Immature natural killer cell (primary cell): ENCODE results near the gene S100A16. TPM values are rescaled to one million over a fixed set of nuclear protein-coding genes. Genes with fewer than 3 reads are reported as not detected.
"Not testable (repeated sequence)": the region's sequence is repeated elsewhere in the genome, so short reads cannot be mapped to it uniquely, and the experiment has no call there.

Experiments used
- DNase-seq, 3 donors: peaks; one replicate each; pipeline ENCODE4 v3.0.0; 2022; ENCODE audit warnings: mixed read lengths in 1 of 3
- H3K27ac Mint-ChIP-seq, 6 donors: one replicate each; pipeline ENCODE4 v1.8.0; 2020; ENCODE audit warnings: mixed read lengths in 6 of 6, mild to moderate bottlenecking in 5 of 6, inconsistent platforms in 4 of 6, moderate library complexity in 3 of 6
- H3K27me3 Mint-ChIP-seq, 3 donors: one replicate each; pipeline ENCODE4 v1.8.0; 2020 to 2021; ENCODE audit warnings: low read depth in 3 of 3, mild to moderate bottlenecking in 3 of 3, mixed read lengths in 3 of 3, moderate library complexity in 3 of 3, inconsistent platforms in 1 of 3
- H3K36me3 Mint-ChIP-seq, 3 donors: one replicate each; pipeline ENCODE4 v1.8.0; 2020; ENCODE audit warnings: mixed read lengths in 3 of 3, inconsistent platforms in 2 of 3, mild to moderate bottlenecking in 2 of 3
- H3K4me1 Mint-ChIP-seq, 2 donors: one replicate each; pipeline ENCODE4 v1.8.0; 2020; ENCODE audit warnings: inconsistent platforms in 2 of 2, mild to moderate bottlenecking in 2 of 2, mixed read lengths in 2 of 2, moderate library complexity in 1 of 2
- H3K4me3 Mint-ChIP-seq, 5 donors: one replicate each; pipeline ENCODE4 v1.8.0; 2020; ENCODE audit warnings: mild to moderate bottlenecking in 5 of 5, mixed read lengths in 5 of 5, inconsistent platforms in 3 of 5, moderate library complexity in 3 of 5
- H3K9me3 Mint-ChIP-seq, 6 donors: one replicate each; pipeline ENCODE4 v1.8.0; 2020; ENCODE audit warnings: mild to moderate bottlenecking in 6 of 6, mixed read lengths in 6 of 6, inconsistent platforms in 4 of 6, moderate library complexity in 3 of 6
- polyA plus RNA-seq, 3 donors: library from polyadenylated mRNA; unstranded; fragments of 300-500 nt; fragmentation: Illumina TruSeq; gene quantifications; one replicate each; pipeline ENCODE4 v1.2.3, GENCODE V29; 2021

S100A16 gene
- polyA plus RNA-seq, 3 donors from 2014 or later, result not detected

- H3K27ac Mint-ChIP-seq, result peak overlapping the region; percentile 58 to 89 (median 82)
- H3K4me1 Mint-ChIP-seq, result peaks cover 45 to 64% of the 10 kb centered on the region in 2 donors
- no peak overlapping the region for H3K4me3 Mint-ChIP-seq
- H3K9me3 Mint-ChIP-seq, result no peaks in the 10 kb centered on the region
- peaks cover 15 to 30% (median 27%) of the 10 kb centered on the region in 3 donors for H3K36me3 Mint-ChIP-seq
- peaks cover 0 to 4% (median 2%) of the 10 kb centered on the region in 3 donors for H3K27me3 Mint-ChIP-seq
- DNase-seq, result no peak
These were observed 34.4 kb upstream of the S100A16 start for GRCh38 chr1:153647346-153647714.

- peak overlapping the region; percentile 58 to 89 (median 82) for H3K27ac Mint-ChIP-seq
- H3K9me3 Mint-ChIP-seq, result no peaks in the 10 kb centered on the region
- H3K4me3 Mint-ChIP-seq, result peak overlapping the region in 3 of 5 donors; percentile 31 to 59 (median 50)
- no peak for DNase-seq
- H3K36me3 Mint-ChIP-seq, result peaks cover 15 to 34% (median 27%) of the 10 kb centered on the region in 3 donors
- peaks cover 0 to 4% (median 2%) of the 10 kb centered on the region in 3 donors for H3K27me3 Mint-ChIP-seq
- H3K4me1 Mint-ChIP-seq, result peaks cover 46 to 70% of the 10 kb centered on the region in 2 donors
These were observed 33.9 kb upstream of the S100A16 start for GRCh38 chr1:153646672-153647345.

GRCh38 chr1:153643816-153644215 is 30.9 kb upstream of the S100A16 start:
- DNase-seq, result no peak
- peaks cover 49 to 73% of the 10 kb centered on the region in 2 donors for H3K4me1 Mint-ChIP-seq
- H3K27ac Mint-ChIP-seq, result peak overlapping the region in 5 of 6 donors; percentile 19 to 66 (median 59)
- no peak overlapping the region for H3K4me3 Mint-ChIP-seq
- H3K9me3 Mint-ChIP-seq, result no peaks in the 10 kb centered on the region
- H3K36me3 Mint-ChIP-seq, result peaks cover 15 to 40% (median 33%) of the 10 kb centered on the region in 3 donors
- H3K27me3 Mint-ChIP-seq, result peaks cover 0 to 7% (median 2%) of the 10 kb centered on the region in 3 donors

- Mint-ChIP-seq H3K4me3 (no peak overlapping the region), H3K4me1 (peaks cover 49 to 72% of the 10 kb centered on the region in 2 donors), H3K9me3 (no peaks in the 10 kb centered on the region), H3K27ac (peak overlapping the region in 2 of 6 donors; percentile 26 to 63), H3K36me3 (peaks cover 15 to 40% (median 33%) of the 10 kb centered on the region in 3 donors), H3K27me3 (peaks cover 0 to 7% (median 0%) of the 10 kb centered on the region in 3 donors)
- DNase-seq, result no peak
These were observed 30.2 kb upstream of the S100A16 start for GRCh38 chr1:153643100-153643499.

- Mint-ChIP-seq H3K27me3 (peaks cover 0 to 5% (median 0%) of the 10 kb centered on the region in 3 donors), H3K4me3 (no peak overlapping the region), H3K4me1 (peaks cover 48 to 71% of the 10 kb centered on the region in 2 donors), H3K36me3 (peaks cover 16 to 46% (median 38%) of the 10 kb centered on the region in 3 donors), H3K27ac (peak overlapping the region in 1 of 6 donors; percentile 31), H3K9me3 (no peaks in the 10 kb centered on the region)
- no peak for DNase-seq
These were observed 29.2 kb upstream of the S100A16 start for GRCh38 chr1:153642161-153642560.

- Mint-ChIP-seq H3K27ac (peak overlapping the region in 1 of 6 donors; percentile 40), H3K9me3 (no peaks in the 10 kb centered on the region), H3K4me1 (peaks cover 46 to 69% of the 10 kb centered on the region in 2 donors), H3K4me3 (no peak overlapping the region), H3K27me3 (peaks cover 0 to 5% (median 0%) of the 10 kb centered on the region in 3 donors), H3K36me3 (peaks cover 21 to 45% (median 41%) of the 10 kb centered on the region in 3 donors)
- DNase-seq, result no peak
These were observed 27.9 kb upstream of the S100A16 start for GRCh38 chr1:153640861-153641260.

- not testable (repeated sequence) for H3K27me3 Mint-ChIP-seq, H3K27ac Mint-ChIP-seq, DNase-seq, H3K9me3 Mint-ChIP-seq, H3K4me3 Mint-ChIP-seq
- H3K36me3 Mint-ChIP-seq, result peaks cover 21 to 39% (median 35%) of the 10 kb centered on the region in 3 donors
- H3K4me1 Mint-ChIP-seq, result peaks cover 45 to 68% of the 10 kb centered on the region in 2 donors
These were observed 27.3 kb upstream of the S100A16 start for GRCh38 chr1:153640213-153640612.

- DNase-seq, result no peak
- peaks cover 0 to 5% (median 3%) of the 10 kb centered on the region in 3 donors for H3K27me3 Mint-ChIP-seq
- H3K9me3 Mint-ChIP-seq, result no peaks in the 10 kb centered on the region
- no peak overlapping the region for H3K4me3 Mint-ChIP-seq
- no peak overlapping the region for H3K27ac Mint-ChIP-seq
- H3K36me3 Mint-ChIP-seq, result peaks cover 18 to 33% (median 28%) of the 10 kb centered on the region in 3 donors
- H3K4me1 Mint-ChIP-seq, result peaks cover 46 to 68% of the 10 kb centered on the region in 2 donors
These were observed 26.3 kb upstream of the S100A16 start for GRCh38 chr1:153639280-153639679.

- Mint-ChIP-seq H3K9me3 (no peaks in the 10 kb centered on the region), H3K4me3 (no peak overlapping the region), H3K4me1 (peaks cover 45 to 68% of the 10 kb centered on the region in 2 donors), H3K27me3 (peaks cover 4 to 11% (median 11%) of the 10 kb centered on the region in 3 donors), H3K36me3 (peaks cover 10 to 26% (median 21%) of the 10 kb centered on the region in 3 donors), H3K27ac (no peak overlapping the region)
- DNase-seq, result no peak
These were observed 25.3 kb upstream of the S100A16 start for GRCh38 chr1:153638261-153638660.

GRCh38 chr1:153636312-153636711 is 23.4 kb upstream of the S100A16 start:
- no peaks in the 10 kb centered on the region for H3K9me3 Mint-ChIP-seq
- peak overlapping the region in 3 of 5 donors; percentile 78 to 85 (median 81) for H3K4me3 Mint-ChIP-seq
- H3K4me1 Mint-ChIP-seq, result peaks cover 40 to 55% of the 10 kb centered on the region in 2 donors
- peaks cover 10 to 15% (median 14%) of the 10 kb centered on the region in 3 donors for H3K36me3 Mint-ChIP-seq
- H3K27ac Mint-ChIP-seq, result peak overlapping the region in 3 of 6 donors; percentile 34 to 88 (median 87)
- peaks cover 4 to 13% (median 7%) of the 10 kb centered on the region in 3 donors for H3K27me3 Mint-ChIP-seq
- DNase-seq, result no peak

- Mint-ChIP-seq H3K9me3 (no peaks in the 10 kb centered on the region), H3K4me1 (peaks cover 36 to 51% of the 10 kb centered on the region in 2 donors), H3K27ac (peak overlapping the region; percentile 34 to 88 (median 80)), H3K36me3 (peaks cover 10 to 11% (median 11%) of the 10 kb centered on the region in 3 donors), H3K27me3 (peaks cover 4 to 13% (median 7%) of the 10 kb centered on the region in 3 donors), H3K4me3 (peak overlapping the region; percentile 69 to 85 (median 78))
- DNase-seq, result no peak
These were observed 22.9 kb upstream of the S100A16 start for GRCh38 chr1:153635872-153636271.

GRCh38 chr1:153633754-153634665 is 21.1 kb upstream of the S100A16 start, which contains the start of gene CHTOP:
TSS of gene CHTOP (plus strand) at chr1:153634066. CDS start at chr1:153636589, 2,523 bp downstream.
- Mint-ChIP-seq H3K4me3 (peak within 1 kb of the TSS; percentile 98 to 100 (median 99)), H3K9me3 (no peaks in the 10 kb centered on the region), H3K4me1 (peaks cover 36 to 48% of the 10 kb centered on the region in 2 donors), H3K27ac (peak within 1 kb of the TSS; percentile 99 to 100 (median 100)), H3K27me3 (peaks cover 4 to 14% (median 8%) of the 10 kb centered on the region in 3 donors), H3K36me3 (peaks cover 10 to 11% (median 11%) of the 10 kb centered on the region in 3 donors)
- DNase-seq, result peak; percentile 97 to 98 (median 98)

- H3K4me3 Mint-ChIP-seq, result peak overlapping the region; percentile 98 to 100 (median 99)
These were observed 20.3 kb upstream of the S100A16 start for GRCh38 chr1:153633161-153633753.

More at GRCh38 chr1:153633161-153633753, 20.3 kb upstream of the S100A16 start:
- Mint-ChIP-seq H3K27ac (peak overlapping the region; percentile 99 to 100 (median 100)), H3K36me3 (peaks cover 10 to 11% (median 11%) of the 10 kb centered on the region in 3 donors), H3K9me3 (no peaks in the 10 kb centered on the region), H3K27me3 (peaks cover 4 to 14% (median 11%) of the 10 kb centered on the region in 3 donors), H3K4me1 (peaks cover 36 to 48% of the 10 kb centered on the region in 2 donors)
- DNase-seq, result no peak
